GM12874 (cell line): ENCODE results near the gene ST6GAL2.

Experiments used
- CTCF ChIP-seq: IDR thresholded peaks from 2 replicates; pipeline ENCODE4 v1.5.1; 2011; ENCODE audit warnings: low read depth, mild to moderate bottlenecking, control low read depth, low read length, moderate library complexity; ENCODE audit not compliant: insufficient read depth

ST6GAL2 gene

GRCh38 chr2:106812841-106813240, 73.1 kb downstream of the ST6GAL2 start:
- no peak for TF ChIP-seq CTCF

GRCh38 chr2:106812383-106812782, 73.6 kb downstream of the ST6GAL2 start:
- no peak for TF ChIP-seq CTCF

GRCh38 chr2:106805716-106806115, 80.3 kb downstream of the ST6GAL2 start:
- TF ChIP-seq CTCF = no peak

GRCh38 chr2:106804161-106804560, 81.8 kb downstream of the ST6GAL2 start:
- no peak for TF ChIP-seq CTCF

DNA sequence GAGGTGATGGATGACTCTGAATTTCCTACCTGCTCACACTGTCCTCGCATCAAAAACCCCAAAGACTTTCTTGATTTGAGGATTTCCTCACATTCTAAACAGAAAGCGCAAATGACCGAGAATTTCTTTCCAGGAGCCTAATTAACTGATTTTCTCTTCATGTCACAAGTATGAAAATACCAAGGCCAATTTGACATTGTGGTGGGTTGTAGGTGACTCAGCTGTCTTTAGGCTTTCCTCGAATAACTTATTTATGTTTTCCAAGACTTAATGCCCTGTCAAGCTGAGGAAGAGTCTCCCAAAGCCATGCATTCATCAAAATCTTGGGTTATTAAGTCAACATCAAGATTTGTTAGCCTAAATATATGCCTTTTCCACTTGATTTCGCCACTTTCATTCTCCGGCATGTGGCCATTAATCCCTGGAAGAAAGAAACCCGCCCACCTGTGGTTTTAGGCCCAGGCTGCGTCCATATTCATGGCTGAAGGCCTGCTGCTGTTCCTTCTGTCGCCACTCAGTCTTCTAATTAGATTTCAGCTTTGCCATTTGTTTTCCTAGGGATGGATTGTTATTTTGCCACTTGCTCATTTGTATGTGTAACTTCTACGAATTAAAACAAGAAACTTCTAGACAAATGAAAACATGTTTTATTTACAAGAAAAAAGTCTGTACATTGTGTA, 84.9 kb downstream of the ST6GAL2 start:
- TF ChIP-seq CTCF = no peak

GRCh38 chr2:106800180-106800579, 85.8 kb downstream of the ST6GAL2 start:
- no peak for TF ChIP-seq CTCF

GRCh38 chr2:106798826-106799552, 87.0 kb downstream of the ST6GAL2 start:
- TF ChIP-seq CTCF = no peak
